ENCODE measurements around the gene C1orf52.
A peak's percentile ranks its signal among the peaks of the same experiment; 100 is the strongest.

The C1orf52 gene

GRCh38 chr1:85259118-85259911 lies at the start of gene C1orf52:
C1orf52 (minus strand) TSS chr1:85259662; CDS start chr1:85259633, 29 bp downstream.
- peak; percentile 95 for DNase-seq

GRCh38 chr1:85308833-85309350 lies 49.4 kb upstream of the C1orf52 start:
- DNase-seq: no peak

GRCh38 chr1:85307987-85308832 lies 48.7 kb upstream of the C1orf52 start:
- peak; percentile 63 for DNase-seq

DNA sequence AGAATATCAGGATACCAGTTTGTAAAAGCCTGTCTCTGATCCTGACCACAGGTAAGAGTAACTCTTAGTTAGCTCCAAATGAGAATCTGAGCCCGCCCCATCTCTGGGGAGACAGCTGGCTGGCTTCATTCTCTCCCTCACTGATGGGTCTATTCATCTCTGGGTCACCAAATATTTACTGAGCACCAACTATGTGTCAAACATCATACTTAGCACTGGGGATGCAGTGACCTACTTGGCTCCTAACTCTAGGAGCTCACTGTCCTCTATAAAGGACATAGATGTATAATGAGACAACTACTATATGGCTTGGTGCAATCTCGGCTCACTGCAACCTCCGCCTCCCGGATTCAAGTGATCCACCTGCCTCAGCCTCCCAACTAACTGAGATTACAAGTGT lies 46.8 kb upstream of the C1orf52 start:
- DNase-seq: no peak

DNA sequence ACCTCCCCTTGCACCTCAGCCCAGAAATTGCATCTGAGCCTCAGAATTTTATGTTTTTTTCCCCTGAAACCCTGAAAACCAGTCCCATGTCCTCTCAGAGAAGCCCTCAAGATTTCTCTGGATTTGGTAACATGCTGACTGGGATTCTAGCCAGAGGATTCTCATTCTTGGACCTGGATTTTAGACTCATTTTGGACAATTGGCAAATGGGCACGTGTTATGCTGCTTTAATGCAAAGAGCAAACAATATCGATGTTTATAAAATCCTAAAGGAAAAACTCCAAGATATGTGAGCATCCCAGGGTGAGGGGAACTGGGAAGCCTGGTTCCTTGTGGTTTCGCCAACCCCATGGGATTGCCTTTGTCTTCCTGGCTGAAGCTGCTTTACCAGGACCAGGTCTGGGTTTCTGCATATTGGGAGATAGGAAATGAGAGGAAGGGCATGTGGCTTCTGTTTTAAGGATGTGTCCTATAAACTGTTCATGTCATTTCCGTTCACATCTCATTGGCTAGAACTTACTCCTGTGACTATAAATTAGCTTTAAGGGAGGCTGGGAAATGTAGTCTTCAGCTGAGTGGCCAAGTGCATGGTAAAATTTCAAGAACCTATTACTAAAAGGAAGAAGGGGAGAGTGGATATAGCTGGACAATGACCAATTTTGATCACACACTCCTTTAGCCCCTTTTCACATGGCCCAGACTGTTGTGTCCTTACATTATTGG lies 44.1 kb upstream of the C1orf52 start:
- DNase-seq: no peak

DNA sequence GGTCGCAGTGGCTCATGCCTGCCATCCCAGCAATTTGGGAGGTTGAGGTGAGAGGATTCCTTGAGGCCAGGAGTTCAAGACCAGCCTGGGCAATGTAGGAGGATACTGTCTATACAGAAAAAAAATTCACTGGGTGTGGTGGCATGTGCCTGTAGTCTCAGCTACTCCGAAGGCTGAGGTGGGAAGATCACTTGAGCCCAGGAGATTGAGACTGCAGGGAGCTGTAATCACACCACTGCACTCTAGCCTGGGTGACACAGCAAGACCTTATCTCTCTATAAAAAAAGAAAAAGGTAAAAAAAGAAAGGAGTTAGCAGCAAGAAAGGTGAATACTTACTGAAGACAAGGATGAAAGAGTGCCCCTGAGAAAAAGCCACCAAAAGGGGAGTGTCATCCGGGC lies 40.7 kb upstream of the C1orf52 start:
- no peak for DNase-seq

- DNase-seq: peak; percentile 83
These were observed 38.6 kb upstream of the C1orf52 start for GRCh38 chr1:85297855-85298629.

DNA sequence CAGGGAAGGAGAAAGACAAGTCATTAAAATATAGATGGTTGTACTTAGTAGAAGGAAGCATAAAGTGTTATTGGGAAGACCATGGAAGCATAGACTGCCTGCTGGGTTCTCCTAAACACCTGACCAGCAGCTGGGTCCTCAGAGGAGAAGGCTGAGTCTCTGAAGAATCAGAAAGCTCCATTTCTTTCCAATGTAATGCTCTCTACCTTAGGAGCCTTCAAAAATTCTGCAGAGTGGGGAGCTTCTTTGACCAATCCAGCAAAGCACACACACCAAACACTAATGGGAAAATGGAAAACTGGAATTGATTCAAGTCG lies 38.0 kb upstream of the C1orf52 start:
- DNase-seq: no peak

GRCh38 chr1:85296980-85297379 lies 37.5 kb upstream of the C1orf52 start:
- no peak for DNase-seq

- DNase-seq: no peak
These were observed 36.2 kb upstream of the C1orf52 start for GRCh38 chr1:85295654-85296053.

DNA sequence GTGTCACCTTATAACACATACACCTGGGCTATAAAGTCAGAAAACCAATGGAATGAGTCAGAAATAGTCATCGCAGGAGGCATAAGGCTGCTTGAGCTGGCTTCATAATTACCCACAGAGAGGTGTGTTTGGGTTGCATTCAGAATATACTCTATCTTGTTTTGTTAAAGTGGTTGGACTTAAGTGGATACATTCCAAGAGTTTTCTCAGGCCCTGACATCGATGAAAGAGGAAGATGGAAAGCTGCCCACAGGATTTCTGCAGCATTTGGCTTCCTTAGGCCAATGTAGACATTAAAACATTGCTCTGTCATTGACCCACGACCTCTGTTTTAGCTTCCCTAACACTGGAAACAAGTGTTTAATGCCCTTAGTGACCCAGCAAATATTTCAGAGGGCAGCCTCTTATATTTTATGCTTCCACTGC lies 35.6 kb upstream of the C1orf52 start:
- no peak for DNase-seq

GRCh38 chr1:85290826-85291225 lies 31.4 kb upstream of the C1orf52 start:
- DNase-seq: no peak

DNA sequence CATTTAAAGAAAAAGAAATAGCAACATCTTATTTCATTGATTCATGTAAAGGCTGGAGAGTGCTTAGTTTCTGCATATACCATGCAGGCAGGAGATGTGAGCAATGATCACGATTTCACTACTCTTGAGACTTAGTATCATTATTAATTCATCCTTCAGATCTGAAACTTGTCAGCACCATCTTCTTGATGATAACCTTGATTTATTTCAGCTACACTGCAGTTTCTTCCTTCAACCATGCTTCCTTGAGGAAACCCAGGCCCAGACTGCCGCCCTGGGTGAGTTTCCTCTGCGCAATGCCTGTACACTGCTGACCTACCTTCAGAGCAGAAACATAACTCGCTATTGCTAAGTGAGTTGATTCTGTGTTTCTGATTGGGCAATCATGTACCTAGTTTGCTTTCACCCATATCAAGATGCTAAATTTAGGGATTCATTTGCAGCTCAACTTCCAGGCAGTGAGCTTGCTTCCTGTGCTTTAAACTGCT lies 30.4 kb upstream of the C1orf52 start:
- no peak for DNase-seq

DNA sequence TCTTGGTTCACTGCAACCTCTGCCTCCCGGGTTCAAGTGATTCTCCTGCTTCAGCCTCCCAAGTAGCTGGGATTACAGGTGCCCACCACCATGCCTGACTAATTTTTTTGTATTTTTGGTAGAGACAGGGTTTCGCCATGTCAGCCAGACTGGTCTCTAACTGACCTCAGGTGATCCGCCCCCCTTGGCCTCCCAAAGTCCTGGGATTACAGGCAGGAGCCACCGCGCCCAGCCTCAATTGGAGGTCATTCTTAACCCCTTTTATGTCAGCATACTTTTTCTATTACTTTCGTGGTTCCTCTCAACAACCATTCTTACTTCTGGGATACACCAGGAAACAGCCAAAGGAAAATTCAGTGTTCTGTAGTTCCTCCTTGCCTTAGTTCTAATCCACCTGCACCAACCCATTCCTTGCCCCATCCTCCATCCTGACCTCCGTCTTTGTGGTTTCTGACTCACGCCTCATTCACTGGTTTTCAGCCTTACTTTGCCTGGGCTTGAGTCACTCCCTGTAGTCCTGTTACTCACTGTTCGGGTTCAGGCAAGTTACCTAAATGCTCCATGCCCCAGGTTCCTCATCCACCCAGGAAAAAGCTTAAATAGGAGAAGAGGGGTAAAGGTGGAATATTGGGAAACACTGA lies 29.9 kb upstream of the C1orf52 start:
- peak; percentile 21 for DNase-seq

DNA sequence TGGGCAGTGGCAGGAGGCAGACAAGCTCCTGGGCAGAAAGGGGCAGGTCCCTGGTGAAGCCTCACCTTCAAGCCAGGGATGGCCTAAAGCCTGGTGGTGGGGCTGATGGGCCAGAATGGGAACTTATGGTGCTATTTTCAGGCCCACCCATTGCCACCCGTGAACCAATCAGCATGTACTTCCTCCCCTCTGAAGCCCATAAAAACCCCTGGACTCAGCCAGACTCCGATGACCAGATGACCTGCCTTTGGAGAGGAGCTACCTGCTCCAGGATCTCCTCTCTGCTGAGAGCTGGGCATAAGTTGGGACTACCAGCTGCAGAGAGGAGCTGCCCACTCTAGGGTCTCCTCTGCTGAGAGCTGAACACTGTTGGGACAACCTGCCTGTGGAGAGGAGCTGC lies 24.7 kb upstream of the C1orf52 start:
- DNase-seq: no peak

DNA sequence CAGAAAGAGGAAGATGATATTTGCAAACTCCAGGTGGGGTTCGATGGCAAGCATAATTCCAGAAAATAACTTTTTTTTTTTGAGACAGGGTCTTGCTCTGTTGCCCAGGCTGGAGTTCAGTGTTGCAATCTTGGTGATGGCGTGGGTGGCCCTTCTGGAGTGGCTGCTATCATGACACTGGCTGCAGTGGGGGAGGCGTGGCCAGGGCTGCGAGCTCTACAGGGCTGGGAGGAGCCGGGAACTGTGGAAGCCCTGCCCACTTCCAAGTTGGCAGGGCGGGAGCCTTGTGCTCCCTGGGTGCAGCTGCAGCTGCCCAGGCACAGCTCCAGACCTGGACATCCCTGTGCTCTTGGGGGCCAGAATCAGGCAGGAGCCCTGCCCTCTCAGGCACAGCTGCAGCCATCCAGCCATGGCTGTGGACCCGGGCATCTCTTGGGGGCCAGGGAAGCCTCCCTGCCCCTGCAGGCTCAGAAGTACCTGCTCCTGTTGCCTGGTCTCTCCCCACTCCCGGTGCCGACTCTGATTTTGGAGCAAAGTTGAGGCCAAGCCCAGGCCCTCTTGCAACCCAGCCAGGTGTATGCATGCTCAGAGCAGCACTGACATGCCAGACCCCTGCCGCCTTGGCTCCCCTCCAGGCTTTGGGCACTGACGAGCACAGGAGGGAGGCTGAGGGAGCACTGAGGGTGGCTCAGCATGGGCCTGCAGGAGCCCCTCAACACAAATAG lies 24.2 kb upstream of the C1orf52 start:
- DNase-seq: no peak

GRCh38 chr1:85282424-85282823 lies 23.0 kb upstream of the C1orf52 start:
- no peak for DNase-seq

GRCh38 chr1:85280636-85281035 lies 21.2 kb upstream of the C1orf52 start:
- no peak for DNase-seq

DNA sequence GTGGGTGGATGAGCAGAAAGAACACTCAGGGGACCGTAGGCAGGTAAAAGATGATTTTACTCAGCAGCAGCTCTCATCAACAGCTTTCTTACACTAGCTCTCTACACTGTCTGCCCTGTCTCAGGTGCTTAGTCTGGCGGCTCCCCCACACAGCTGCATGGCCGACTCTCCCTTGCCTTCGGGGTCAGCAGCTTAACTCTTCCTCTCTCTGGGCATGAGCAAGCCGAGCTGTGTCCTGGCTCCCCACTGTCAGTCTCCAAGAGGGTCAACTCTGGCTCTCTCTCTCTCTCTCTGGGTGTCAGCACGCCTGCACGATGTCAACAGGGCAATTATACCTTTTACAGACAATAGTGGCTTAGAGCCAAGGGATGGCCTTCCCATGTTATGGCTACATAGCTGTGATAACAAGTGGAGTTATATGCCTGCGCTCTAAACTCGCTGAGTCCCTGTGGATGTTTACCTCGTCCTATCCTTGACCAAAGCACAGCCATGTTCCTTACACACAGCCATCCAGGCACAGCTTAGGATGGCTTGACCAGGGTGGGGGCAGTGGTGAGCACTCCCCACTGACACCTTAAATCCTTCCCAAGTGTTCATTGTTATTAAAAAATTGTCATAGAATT lies 20.1 kb upstream of the C1orf52 start:
- DNase-seq: no peak

- peak; percentile 54 for DNase-seq
These were observed 19.4 kb upstream of the C1orf52 start for GRCh38 chr1:85278853-85279314.

Data from activated naive CD4-positive, alpha-beta T cell treated with Interleukin-2 at 50 U/mL for 16 hours (primary cell).